Neural progenitor cell (in vitro differentiated cells): ENCODE data around the gene CBLL1.

Experiments
- EZH2 ChIP-seq: fragments of 200-600 bp; sonication (generic); IDR thresholded peaks from 2 replicates; pipeline ENCODE4 v1.6.1; 2017; ENCODE audit warnings: antibody characterized with exemption, mild to moderate bottlenecking, moderate library complexity
- EZH2phosphoT487 ChIP-seq: fragments of 200-600 bp; sonication (generic); IDR thresholded peaks from 2 replicates; pipeline ENCODE4 v1.6.1; 2017; ENCODE audit warnings: antibody characterized with exemption
- TF ChIP-seq, protein P1 (sequence below): fragments of 200-600 bp; sonication (generic); IDR thresholded peaks from 2 replicates; pipeline ENCODE4 v1.5.1; 2017; ENCODE audit warnings: antibody characterized with exemption, mild to moderate bottlenecking

DNA sequence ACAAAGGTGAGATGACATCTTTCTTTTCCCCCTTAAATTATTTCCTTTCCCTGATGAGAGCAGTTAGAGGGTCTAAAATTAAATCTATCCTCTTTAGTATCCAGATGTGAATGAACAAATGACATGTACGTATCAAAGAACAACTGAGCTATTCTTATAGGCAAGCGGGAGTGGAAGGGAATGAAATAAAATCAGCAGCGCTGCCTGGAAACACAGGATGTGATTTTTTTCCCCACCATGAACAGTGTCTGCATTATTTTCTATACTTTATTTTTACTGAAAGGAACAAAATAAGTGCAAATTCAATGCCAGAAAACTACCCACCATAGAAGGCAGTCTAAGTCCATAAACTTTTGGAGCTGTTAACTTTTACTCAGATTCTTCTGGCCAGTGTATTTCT, 42.8 kb upstream of the CBLL1 start:
- TF ChIP-seq, protein P1, sequence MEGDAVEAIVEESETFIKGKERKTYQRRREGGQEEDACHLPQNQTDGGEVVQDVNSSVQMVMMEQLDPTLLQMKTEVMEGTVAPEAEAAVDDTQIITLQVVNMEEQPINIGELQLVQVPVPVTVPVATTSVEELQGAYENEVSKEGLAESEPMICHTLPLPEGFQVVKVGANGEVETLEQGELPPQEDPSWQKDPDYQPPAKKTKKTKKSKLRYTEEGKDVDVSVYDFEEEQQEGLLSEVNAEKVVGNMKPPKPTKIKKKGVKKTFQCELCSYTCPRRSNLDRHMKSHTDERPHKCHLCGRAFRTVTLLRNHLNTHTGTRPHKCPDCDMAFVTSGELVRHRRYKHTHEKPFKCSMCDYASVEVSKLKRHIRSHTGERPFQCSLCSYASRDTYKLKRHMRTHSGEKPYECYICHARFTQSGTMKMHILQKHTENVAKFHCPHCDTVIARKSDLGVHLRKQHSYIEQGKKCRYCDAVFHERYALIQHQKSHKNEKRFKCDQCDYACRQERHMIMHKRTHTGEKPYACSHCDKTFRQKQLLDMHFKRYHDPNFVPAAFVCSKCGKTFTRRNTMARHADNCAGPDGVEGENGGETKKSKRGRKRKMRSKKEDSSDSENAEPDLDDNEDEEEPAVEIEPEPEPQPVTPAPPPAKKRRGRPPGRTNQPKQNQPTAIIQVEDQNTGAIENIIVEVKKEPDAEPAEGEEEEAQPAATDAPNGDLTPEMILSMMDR = no peak
- TF ChIP-seq EZH2 (no peak), EZH2phosphoT487 (no peak)
